NB4 (cell line): Measurements from ENCODE around the gene ZFHX2.

Source experiments
- DNase-seq: peaks from one replicate; pipeline ENCODE4 v3.0.0; 2010; ENCODE audit warnings: low read depth
- H3K4me3 ChIP-seq: one replicate; pipeline ENCODE4 v1.5.1; 2011; ENCODE audit warnings: mild to moderate bottlenecking, low read depth, low read length, moderate library complexity
- MYC ChIP-seq: IDR thresholded peaks from 2 replicates; pipeline ENCODE4 v1.6.1; 2011; ENCODE audit warnings: low read depth, low read length
- POLR2A ChIP-seq: IDR thresholded peaks from 2 replicates; pipeline ENCODE4 v1.6.1; 2011; ENCODE audit warnings: mild to moderate bottlenecking; ENCODE audit not compliant: insufficient read length; ENCODE audit errors: extremely low read depth
- TF ChIP-seq, protein P1 (sequence below): IDR thresholded peaks from one replicate; pipeline ENCODE4 v1.5.1; 2012; ENCODE audit warnings: low read depth, low read length
- TF ChIP-seq, protein P2 (sequence below): IDR thresholded peaks from 2 replicates; pipeline ENCODE4 v1.6.1; 2011; ENCODE audit warnings: low read depth, low read length

Gene ZFHX2

GRCh38 chr14:23573384-23574015 is 21.9 kb upstream of the ZFHX2 start:
- DNase-seq: no peak
- no peak overlapping the region for H3K4me3 ChIP-seq
- TF ChIP-seq POLR2A: no peak
- no peak for TF ChIP-seq MYC
- TF ChIP-seq, protein P1, sequence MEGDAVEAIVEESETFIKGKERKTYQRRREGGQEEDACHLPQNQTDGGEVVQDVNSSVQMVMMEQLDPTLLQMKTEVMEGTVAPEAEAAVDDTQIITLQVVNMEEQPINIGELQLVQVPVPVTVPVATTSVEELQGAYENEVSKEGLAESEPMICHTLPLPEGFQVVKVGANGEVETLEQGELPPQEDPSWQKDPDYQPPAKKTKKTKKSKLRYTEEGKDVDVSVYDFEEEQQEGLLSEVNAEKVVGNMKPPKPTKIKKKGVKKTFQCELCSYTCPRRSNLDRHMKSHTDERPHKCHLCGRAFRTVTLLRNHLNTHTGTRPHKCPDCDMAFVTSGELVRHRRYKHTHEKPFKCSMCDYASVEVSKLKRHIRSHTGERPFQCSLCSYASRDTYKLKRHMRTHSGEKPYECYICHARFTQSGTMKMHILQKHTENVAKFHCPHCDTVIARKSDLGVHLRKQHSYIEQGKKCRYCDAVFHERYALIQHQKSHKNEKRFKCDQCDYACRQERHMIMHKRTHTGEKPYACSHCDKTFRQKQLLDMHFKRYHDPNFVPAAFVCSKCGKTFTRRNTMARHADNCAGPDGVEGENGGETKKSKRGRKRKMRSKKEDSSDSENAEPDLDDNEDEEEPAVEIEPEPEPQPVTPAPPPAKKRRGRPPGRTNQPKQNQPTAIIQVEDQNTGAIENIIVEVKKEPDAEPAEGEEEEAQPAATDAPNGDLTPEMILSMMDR: no peak
- TF ChIP-seq, protein P2, sequence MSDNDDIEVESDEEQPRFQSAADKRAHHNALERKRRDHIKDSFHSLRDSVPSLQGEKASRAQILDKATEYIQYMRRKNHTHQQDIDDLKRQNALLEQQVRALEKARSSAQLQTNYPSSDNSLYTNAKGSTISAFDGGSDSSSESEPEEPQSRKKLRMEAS: no peak

- TF ChIP-seq, protein P1: no peak
- TF ChIP-seq POLR2A (no peak), MYC (no peak)
- TF ChIP-seq, protein P2: no peak
- DNase-seq: no peak
- H3K4me3 ChIP-seq: no peak overlapping the region
Measured at GRCh38 chr14:23572836-23573235, 21.3 kb upstream of the ZFHX2 start.

DNA sequence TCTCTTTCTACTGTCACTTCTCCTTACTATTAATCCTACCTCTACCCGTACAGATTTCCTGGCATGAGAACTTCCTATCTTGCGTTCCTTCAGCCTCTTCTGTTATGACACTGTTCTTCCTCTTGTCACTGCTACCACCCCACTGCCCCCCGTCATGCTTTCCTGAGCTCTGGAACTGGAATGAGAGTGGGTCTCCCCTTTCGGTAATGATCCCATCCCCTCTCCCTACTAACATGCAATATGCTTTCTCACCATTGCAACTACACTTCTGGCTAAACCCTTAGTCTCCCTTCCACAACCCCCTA is 20.9 kb upstream of the ZFHX2 start:
- no peak for DNase-seq
- no peak overlapping the region for H3K4me3 ChIP-seq
- TF ChIP-seq, protein P2: no peak
- TF ChIP-seq MYC: no peak

GRCh38 chr14:23571701-23572523 is 20.3 kb upstream of the ZFHX2 start:
- TF ChIP-seq MYC (no peak), POLR2A (no peak)
- TF ChIP-seq, protein P1: no peak
- TF ChIP-seq, protein P2: no peak
- no peak overlapping the region for H3K4me3 ChIP-seq
- no peak for DNase-seq

GRCh38 chr14:23570806-23571483 is 19.4 kb upstream of the ZFHX2 start:
- H3K4me3 ChIP-seq: no peak overlapping the region
- TF ChIP-seq POLR2A (no peak), MYC (no peak)
- TF ChIP-seq, protein P1: no peak
- TF ChIP-seq, protein P2: no peak
- DNase-seq: no peak
